HepG2 (cell line): ENCODE measurements around the gene DUSP7. TPM values are rescaled to one million over a fixed set of nuclear protein-coding genes. Genes with fewer than 3 reads are reported as not detected.
A peak's percentile ranks its signal among the peaks of the same experiment; 100 is the strongest.

ENCODE experiments used
- ATF4 ChIP-seq, 2 experiments: fragments of 450-650 bp in 1 of 2; sonication (generic) in 1 of 2; formaldehyde crosslinking; IDR thresholded peaks; 2 replicates each; pipeline versions ENCODE4 v1.5.0 to v1.8.0; 2020 to 2022; ENCODE audit warnings: mild to moderate bottlenecking in 1 of 2, missing genetic modification reagents in 1 of 2
- ATF5 ChIP-seq: sonication (generic); formaldehyde crosslinking; IDR thresholded peaks from 2 replicates; pipeline ENCODE4 v1.4.0; 2020; ENCODE audit warnings: mild to moderate bottlenecking, low read depth, missing genetic modification reagents
- CTCF ChIP-seq: sonication (generic); formaldehyde crosslinking; IDR thresholded peaks from 2 replicates; pipeline ENCODE4 v1.5.0; 2020; ENCODE audit warnings: mild to moderate bottlenecking, missing genetic modification reagents, moderate library complexity
- ESRRA ChIP-seq: sonication (generic); formaldehyde crosslinking; IDR thresholded peaks from 2 replicates; pipeline ENCODE4 v1.5.1; 2020; ENCODE audit warnings: mild to moderate bottlenecking, low read depth, missing genetic modification reagents
- FOXO1 ChIP-seq: sonication (generic); formaldehyde crosslinking; IDR thresholded peaks from 2 replicates; pipeline ENCODE4 v1.4.0; 2020; ENCODE audit warnings: missing genetic modification reagents
- HNRNPH1 ChIP-seq: fragments of 200-400 bp; formaldehyde crosslinking; optimal IDR thresholded peaks from 2 replicates; pipeline ENCODE3; 2017; ENCODE audit warnings: mild to moderate bottlenecking, low read depth, low read length
- KDM3A ChIP-seq: IDR thresholded peaks from 2 replicates; pipeline ENCODE4 v1.6.1; 2018; ENCODE audit warnings: low read depth, missing compliant biosample characterization
- MATR3 ChIP-seq: sonication (generic); formaldehyde crosslinking; IDR thresholded peaks from 2 replicates; pipeline ENCODE4 v1.4.0; 2020; ENCODE audit warnings: missing genetic modification reagents
- MTF1 ChIP-seq: sonication (generic); formaldehyde crosslinking; IDR thresholded peaks from 2 replicates; pipeline ENCODE4 v1.5.0; 2020; ENCODE audit warnings: missing genetic modification reagents
- SNAPC2 ChIP-seq: sonication (generic); formaldehyde crosslinking; IDR thresholded peaks from 2 replicates; pipeline ENCODE4 v1.8.1; 2022; ENCODE audit warnings: mild to moderate bottlenecking, missing genetic modification reagents
- TIGD3 ChIP-seq: sonication (generic); formaldehyde crosslinking; IDR thresholded peaks from 2 replicates; pipeline ENCODE4 v1.5.1; 2020; ENCODE audit warnings: mild to moderate bottlenecking, missing genetic modification reagents, borderline replicate concordance
- ZFX ChIP-seq: sonication (generic); formaldehyde crosslinking; IDR thresholded peaks from 2 replicates; pipeline ENCODE4 v1.4.0; 2020; ENCODE audit warnings: mild to moderate bottlenecking, low read depth, missing genetic modification reagents, moderate library complexity
- ZFY ChIP-seq: sonication (generic); formaldehyde crosslinking; IDR thresholded peaks from 2 replicates; pipeline ENCODE4 v1.4.0; 2020; ENCODE audit warnings: missing genetic modification reagents
- ZHX1 ChIP-seq: sonication (generic); formaldehyde crosslinking; IDR thresholded peaks from 2 replicates; pipeline ENCODE4 v1.8.1; 2022; ENCODE audit warnings: low read depth, mild to moderate bottlenecking, missing genetic modification reagents
- ZNF12 ChIP-seq: sonication (generic); formaldehyde crosslinking; IDR thresholded peaks from 2 replicates; pipeline ENCODE4 v1.5.0; 2020; ENCODE audit warnings: missing genetic modification reagents
- ZNF234 ChIP-seq: sonication (generic); formaldehyde crosslinking; conservative IDR thresholded peaks from 2 replicates; pipeline ENCODE4 v1.5.1; 2020; ENCODE audit warnings: mild to moderate bottlenecking, missing genetic modification reagents
- ZNF329 ChIP-seq: sonication (generic); formaldehyde crosslinking; IDR thresholded peaks from 2 replicates; pipeline ENCODE4 v1.9.0; 2021; ENCODE audit warnings: low read depth, mild to moderate bottlenecking, missing genetic modification reagents
- ZNF382 ChIP-seq: sonication (generic); formaldehyde crosslinking; IDR thresholded peaks from 2 replicates; pipeline ENCODE4 v1.5.0; 2020; ENCODE audit warnings: missing genetic modification reagents, mild to moderate bottlenecking, borderline replicate concordance
- ZNF562 ChIP-seq: sonication (generic); formaldehyde crosslinking; IDR thresholded peaks from 2 replicates; pipeline ENCODE4 v1.8.0; 2022; ENCODE audit warnings: missing genetic modification reagents, borderline replicate concordance
- ZNF614 ChIP-seq: IDR thresholded peaks from 2 replicates; pipeline ENCODE4 v1.6.1; 2018; ENCODE audit warnings: missing biosample characterization, missing genetic modification reagents, inconsistent platforms, borderline replicate concordance
- ZNF652 ChIP-seq: IDR thresholded peaks from 2 replicates; pipeline ENCODE4 v1.6.1; 2016; ENCODE audit warnings: low read depth, borderline replicate concordance
- polyA plus RNA-seq, 8 experiments: library from polyadenylated mRNA; depleted of rRNA in 3 of 8; stranded (reverse) in 7 of 8; unstranded in 1 of 8; fragments of >200 nt; fragmentation: Illumina TruSeq in 4 of 8; extraction: Trizol in 4 of 8; gene quantifications; 2 replicates each; pipeline versions ENCODE4 v1.2.1 to v1.2.3, GENCODE V29; 2011 to 2016; ENCODE audit warnings: low read depth in 4 of 8, missing spikeins in 1 of 8, mixed read lengths in 1 of 8; ENCODE audit not compliant: insufficient read depth in 1 of 8
- total RNA-seq, 5 experiments: library from RNA; depleted of rRNA; stranded (reverse); fragments of >200 nt; fragmentation: Illumina TruSeq; extraction: Trizol; gene quantifications; 2 replicates each; pipeline ENCODE4 v1.2.3, GENCODE V29; 2016; ENCODE audit warnings: low read depth in 1 of 5

The DUSP7 gene
- total and polyA plus RNA-seq, 2 of the 13 experiments (the other 11 are each of a cell fraction or from before 2014, with no cell fraction given): 6.6 to 8.8 TPM

- TF ChIP-seq ZNF382 (CRISPR knock-in tag): no peak
- TF ChIP-seq ZNF614 (CRISPR knock-in tag): peak; percentile 39; the same call in 1 of the 2 replicates
- no peak for TF ChIP-seq HNRNPH1
- peak; percentile 22; the same call in 1 of the 2 replicates for TF ChIP-seq ZNF652
- no peak for TF ChIP-seq ZHX1
- no peak for TF ChIP-seq TIGD3 (CRISPR knock-in tag)
- TF ChIP-seq ZFY: peak; percentile 36; the same call in 1 of the 2 replicates
- TF ChIP-seq ZNF329 (CRISPR knock-in tag): no peak
- no peak for TF ChIP-seq ZNF234
- peak; percentile 71 for TF ChIP-seq ZFX (CRISPR knock-in tag)
- peak; percentile 55; the same call in 1 of the 2 replicates for TF ChIP-seq FOXO1 (CRISPR knock-in tag)
- TF ChIP-seq MTF1 (CRISPR knock-in tag): no peak
- TF ChIP-seq CTCF: peak; percentile 99
- TF ChIP-seq ZNF12 (CRISPR knock-in tag): no peak
- no peak for TF ChIP-seq SNAPC2
- TF ChIP-seq ATF5 (CRISPR knock-in tag): no peak
- TF ChIP-seq ATF4 (CRISPR knock-in tag; IDR thresholded peaks at IDR 0.05): no peak
- 0 out of 2 replicates have a peak, but pooled peaks have one; percentile 34 for TF ChIP-seq ESRRA (CRISPR knock-in tag)
- peak; percentile 94 for TF ChIP-seq KDM3A
- TF ChIP-seq ZNF562 (CRISPR knock-in tag): no peak
- TF ChIP-seq MATR3 (CRISPR knock-in tag): no peak
Observed at GRCh38 chr3:52001443-52001974, 54.9 kb downstream of the DUSP7 start (continued).
